Measurements from ENCODE around the gene GALNT8. TPM values are rescaled to one million over a fixed set of nuclear protein-coding genes. Genes with fewer than 3 reads are reported as not detected.

The GALNT8 gene
- total and polyA plus RNA-seq, 2 of the 8 experiments (the other 6 are each of a cell fraction or from before 2014, with no cell fraction given), result 4.7 to 8.3 TPM

DNA sequence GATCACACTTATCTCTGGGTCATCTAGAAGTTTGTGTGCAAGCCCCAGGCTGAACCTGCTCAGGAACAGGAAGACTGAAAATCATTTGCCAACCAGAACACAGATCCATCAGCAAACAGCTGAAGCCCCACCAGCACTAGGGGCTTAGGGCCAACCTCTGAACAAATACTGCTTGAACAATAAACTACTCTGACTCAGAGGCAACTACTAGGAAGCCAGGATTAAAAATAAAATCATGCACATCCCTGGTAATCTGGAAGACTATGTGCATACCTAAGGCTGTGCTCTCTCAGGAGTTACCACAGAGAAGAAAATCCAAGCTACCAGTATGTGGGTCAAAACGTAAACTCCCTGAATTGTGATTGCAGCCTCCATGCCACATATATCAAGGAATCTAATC is 15.9 kb downstream of the GALNT8 start:
- Histone ChIP-seq H4K8ac (ENCODE audit: extremely low read depth, insufficient read depth, low read length) (no peak overlapping the region), H3K9me3 (ENCODE audit: insufficient read depth in 2 of 2, low read depth in 1 of 2, low read length in 1 of 2) (no peaks in the 10 kb centered on the region), H4K5ac (ENCODE audit: insufficient read length, low read depth, low read length) (no peak overlapping the region), H3K4me1 (replicated peaks in 1 of 4; ENCODE audit: control insufficient read depth in 3 of 4, insufficient read depth in 4 of 4, low read length in 3 of 4) (no peaks in the 10 kb centered on the region), H2BK20ac (ENCODE audit: low read length) (no peak overlapping the region), H3K79me1 (ENCODE audit: low read depth, low read length) (no peaks in the 10 kb centered on the region), H2BK15ac (ENCODE audit: low read length) (no peak overlapping the region), H3K4me2 (ENCODE audit: insufficient read depth in 1 of 2, low read depth in 2 of 2, low read length in 2 of 2) (no peak overlapping the region), H3K14ac (ENCODE audit: insufficient read length) (no peak overlapping the region), H3K23me2 (ENCODE audit: low read depth, low read length) (no peaks in the 10 kb centered on the region), H2BK12ac (ENCODE audit: low read depth, low read length) (no peak overlapping the region), H2BK5ac (ENCODE audit: low read depth, low read length) (no peak overlapping the region), H3K27me3 (replicated peaks in 1 of 4; ENCODE audit: control insufficient read depth in 3 of 4, extremely low read depth in 1 of 4, insufficient read depth in 3 of 4, low read length in 3 of 4) (no peaks in the 10 kb centered on the region), H3K36me3 (ENCODE audit: control insufficient read depth in 2 of 4, insufficient read depth in 4 of 4, low read length in 3 of 4) (no peaks in the 10 kb centered on the region; a peak in 2 of 8 replicates), H4K20me1 (replicated peaks in 1 of 2; ENCODE audit: control insufficient read depth in 1 of 2, insufficient read depth in 2 of 2, low read length in 2 of 2) (no peaks in the 10 kb centered on the region), H2AK5ac (ENCODE audit: low read depth, low read length) (no peak overlapping the region), H2BK120ac (replicated peaks; ENCODE audit: low read depth, low read length) (no peak overlapping the region), H3K27ac (ENCODE audit: low read depth, low read length) (no peak overlapping the region), H3K4ac (replicated peaks; ENCODE audit: insufficient read length, low read depth, low read length) (no peak overlapping the region), H4K91ac (replicated peaks; ENCODE audit: insufficient read length, low read length) (no peak overlapping the region), H3K9ac (replicated peaks in 1 of 4; ENCODE audit: extremely low read depth in 1 of 4, low read depth in 3 of 4, low read length in 3 of 4) (no peak overlapping the region), H3K23ac (ENCODE audit: insufficient read length) (no peak overlapping the region), H3K18ac (ENCODE audit: extremely low read depth, low read length) (no peak overlapping the region), H3K4me3 (ENCODE audit: extremely low read depth in 1 of 4, insufficient read depth in 2 of 4, low read depth in 3 of 4, low read length in 4 of 4) (no peak overlapping the region), H3K79me2 (ENCODE audit: control insufficient read depth in 1 of 2, insufficient read depth in 2 of 2, low read length in 2 of 2) (no peaks in the 10 kb centered on the region), H3K56ac (replicated peaks; ENCODE audit: insufficient read length, low read depth, low read length) (no peak overlapping the region), H2AFZ (ENCODE audit: low read length) (no peak overlapping the region)
- FAIRE-seq (no peak), DNase-seq (ENCODE audit: low read depth in 1 of 2, low spot score in 2 of 2) (no peak)
- CTCF ChIA-PET (ENCODE audit: partially characterized antibody), result interaction anchor here (0.7 to 1.5 kb wide), 7 partner anchors 8 to 459 kb away, joined by 3 to 4 read pairs (median 3); partner anchors contain the start of gene GALNT8
- WGBS, 2 experiments (ENCODE audit: extremely low coverage in 1 of 2, insufficient coverage in 1 of 2, insufficient read length in 1 of 2, insufficient replicate concordance in 2 of 2, low coverage in 1 of 2, low lambda C conversion rate in 2 of 2, missing lambda C conversion rate in 1 of 2), result 81% methylated on average over 1 of the region's 1 CpG; no CpG with 5 or more reads in 1 of the 2 experiments
- POLR2A ChIA-PET (ENCODE audit: partially characterized antibody), result interaction anchor here (0.5 kb wide), 1 partner anchor 23 kb away, joined by 3 read pairs; no protein-coding TSS in a partner anchor
- TF ChIP-seq TCF12 (IDR thresholded peaks at IDR 0.05; ENCODE audit: low read depth, low read length) (no peak), ATF3 (IDR thresholded peaks at IDR 0.05; ENCODE audit: insufficient read depth, low read depth, low read length) (no peak), SAP30 (IDR thresholded peaks at IDR 0.05; ENCODE audit: insufficient read depth, insufficient replicate concordance, low read length) (no peak), CREB1 (IDR thresholded peaks at IDR 0.05) (no peak)

All from H1 (cell line).